Measurements from ENCODE around the gene CDK5RAP3. TPM values are rescaled to one million over a fixed set of nuclear protein-coding genes. Genes with fewer than 3 reads are reported as not detected.
"Not testable (repeated sequence)": the region's sequence is repeated elsewhere in the genome, so short reads cannot be mapped to it uniquely, and the experiment has no call there.

The CDK5RAP3 gene
- polyA plus RNA-seq, 1 donor from 2014 or later: 80.0 TPM

GRCh38 chr17:48012151-48012520 is 41.2 kb downstream of the CDK5RAP3 start:
- H3K9me3 Mint-ChIP-seq: no peaks in the 10 kb centered on the region
- H3K27me3 Mint-ChIP-seq: peaks cover 31% of the 10 kb centered on the region
- H3K36me3 Mint-ChIP-seq: no peaks in the 10 kb centered on the region
- H3K4me1 Mint-ChIP-seq: peaks cover 5 to 12% (median 10%) of the 10 kb centered on the region in 3 donors
- no peak overlapping the region for H3K27ac Mint-ChIP-seq
- peak overlapping the region; percentile 52 to 95 (median 76) for H3K4me3 Mint-ChIP-seq

DNA sequence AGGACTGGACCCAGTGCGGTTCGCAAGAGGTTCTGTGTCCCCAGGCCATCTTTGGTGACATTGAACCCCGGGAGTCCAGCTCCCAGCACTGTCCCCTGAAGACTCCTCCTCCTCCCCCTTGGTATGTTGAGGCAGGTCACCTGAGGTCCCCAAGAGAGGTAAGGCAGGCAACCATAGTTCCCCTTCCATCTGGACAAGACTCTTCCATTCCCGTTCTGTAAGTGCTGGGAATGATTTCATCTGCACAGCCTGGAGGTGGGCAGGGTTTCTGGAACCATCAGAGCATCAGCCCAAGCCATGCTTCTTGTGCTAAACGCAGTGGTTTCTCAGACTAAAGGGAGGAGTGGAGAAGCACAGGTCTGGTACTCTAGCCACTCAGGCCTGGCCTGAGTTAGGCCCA is 41.7 kb downstream of the CDK5RAP3 start:
- peaks cover 8 to 14% (median 14%) of the 10 kb centered on the region in 3 donors for H3K4me1 Mint-ChIP-seq
- H3K9me3 Mint-ChIP-seq: no peaks in the 10 kb centered on the region
- peak overlapping the region in 1 of 3 donors; percentile 51 for H3K27ac Mint-ChIP-seq
- H3K27me3 Mint-ChIP-seq: peaks cover 31% of the 10 kb centered on the region
- H3K36me3 Mint-ChIP-seq: no peaks in the 10 kb centered on the region
- peak overlapping the region in 2 of 4 donors; percentile 79 to 95 for H3K4me3 Mint-ChIP-seq

GRCh38 chr17:48013876-48014594 is 43.1 kb downstream of the CDK5RAP3 start:
- Mint-ChIP-seq H3K9me3 (no peaks in the 10 kb centered on the region), H3K27ac (no peak overlapping the region), H3K4me3 (peak overlapping the region in 1 of 4 donors; percentile 48), H3K27me3 (peaks cover 31% of the 10 kb centered on the region), H3K36me3 (no peaks in the 10 kb centered on the region), H3K4me1 (peaks cover 8 to 21% (median 15%) of the 10 kb centered on the region in 3 donors)

- Mint-ChIP-seq H3K36me3 (no peaks in the 10 kb centered on the region), H3K9me3 (no peaks in the 10 kb centered on the region), H3K4me1 (peaks cover 8 to 21% (median 15%) of the 10 kb centered on the region in 3 donors), H3K27ac (no peak overlapping the region), H3K4me3 (peak overlapping the region in 1 of 4 donors; percentile 14), H3K27me3 (peaks cover 28% of the 10 kb centered on the region)
Observed at GRCh38 chr17:48014595-48015111, 43.7 kb downstream of the CDK5RAP3 start.

DNA sequence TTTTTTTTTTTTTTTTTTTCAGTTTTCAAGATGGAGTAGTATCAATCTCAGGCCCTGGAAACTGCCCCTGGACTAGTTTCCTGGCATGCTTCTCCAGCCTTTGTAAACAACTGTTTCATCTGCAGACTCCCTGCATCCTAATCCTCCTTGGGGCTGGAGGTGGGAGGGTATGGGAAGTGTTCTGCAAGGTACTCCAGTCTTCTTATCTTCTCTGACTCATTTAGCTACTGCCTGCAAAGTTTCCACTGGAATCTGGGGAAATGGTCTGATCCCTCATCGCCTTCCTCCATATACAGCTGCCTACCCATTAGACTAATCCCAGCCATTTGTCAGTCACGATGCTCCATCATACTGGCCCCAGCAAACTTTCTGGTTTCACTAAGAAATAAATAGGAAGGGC is 45.2 kb downstream of the CDK5RAP3 start:
- peak overlapping the region in 1 of 4 donors; percentile 41 for H3K4me3 Mint-ChIP-seq
- no peaks in the 10 kb centered on the region for H3K36me3 Mint-ChIP-seq
- no peak overlapping the region for H3K27ac Mint-ChIP-seq
- no peaks in the 10 kb centered on the region for H3K9me3 Mint-ChIP-seq
- H3K4me1 Mint-ChIP-seq: peaks cover 8 to 21% (median 15%) of the 10 kb centered on the region in 3 donors
- H3K27me3 Mint-ChIP-seq: peaks cover 27% of the 10 kb centered on the region

GRCh38 chr17:48017817-48018158 is 46.9 kb downstream of the CDK5RAP3 start:
- not testable (repeated sequence) for H3K9me3 Mint-ChIP-seq, H3K36me3 Mint-ChIP-seq, H3K27ac Mint-ChIP-seq
- Mint-ChIP-seq H3K27me3 (peaks cover 22% of the 10 kb centered on the region), H3K4me1 (peaks cover 3 to 16% (median 7%) of the 10 kb centered on the region in 3 donors), H3K4me3 (peak overlapping the region in 1 of 4 donors; percentile 86)

DNA sequence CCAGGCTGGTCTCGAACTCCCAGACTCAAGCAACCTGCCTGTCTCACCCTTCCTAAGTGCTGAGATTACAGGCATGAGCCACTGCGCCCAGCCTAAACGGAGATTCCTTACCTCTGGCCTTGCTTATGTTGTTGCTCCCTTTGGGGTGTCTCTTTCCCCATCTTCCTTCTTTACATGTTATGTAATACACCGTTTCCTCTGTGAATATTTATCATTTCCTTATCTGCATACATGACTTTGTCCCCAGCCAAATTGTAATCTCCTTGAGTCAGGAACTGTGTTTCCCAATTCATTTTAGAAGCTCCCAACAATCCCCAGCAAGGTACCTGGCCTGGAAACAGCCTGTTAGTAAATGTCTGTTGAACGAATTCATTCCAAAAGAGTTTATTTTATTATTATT is 51.0 kb downstream of the CDK5RAP3 start:
- Mint-ChIP-seq H3K4me3 (peak overlapping the region in 1 of 4 donors; percentile 19), H3K36me3 (no peaks in the 10 kb centered on the region)

DNA sequence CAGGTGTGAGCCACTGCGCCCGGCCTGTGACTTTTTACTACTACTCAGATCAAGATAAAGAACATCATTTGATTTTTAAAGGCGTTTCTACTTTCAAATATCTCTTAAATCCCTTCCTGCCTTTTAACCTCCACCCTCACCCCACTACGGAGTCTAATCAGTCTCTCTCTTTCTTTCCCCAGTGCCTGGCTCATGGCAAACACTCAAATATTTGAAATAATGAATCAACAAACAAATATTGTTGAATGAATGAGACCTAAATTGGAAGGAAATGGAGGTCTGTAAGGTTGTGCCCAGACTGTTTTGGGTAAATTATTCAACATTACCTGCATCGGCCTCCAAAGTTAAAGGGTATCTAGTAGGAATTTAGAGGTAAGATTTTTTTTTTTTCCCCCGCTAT is 52.0 kb downstream of the CDK5RAP3 start:
- Mint-ChIP-seq H3K27ac (peak overlapping the region in 1 of 3 donors; percentile 73), H3K36me3 (no peaks in the 10 kb centered on the region), H3K27me3 (peaks cover 16% of the 10 kb centered on the region), H3K4me3 (peak overlapping the region in 2 of 4 donors; percentile 72 to 77), H3K4me1 (peaks cover 18 to 32% (median 19%) of the 10 kb centered on the region in 3 donors), H3K9me3 (no peaks in the 10 kb centered on the region)

More for the DNA sequence above, 51.0 kb downstream of the CDK5RAP3 start:
- Mint-ChIP-seq H3K27ac (peak overlapping the region in 1 of 3 donors; percentile 5), H3K4me1 (peaks cover 22 to 31% (median 24%) of the 10 kb centered on the region in 3 donors), H3K27me3 (peaks cover 16% of the 10 kb centered on the region), H3K9me3 (no peaks in the 10 kb centered on the region)

- H3K4me3 Mint-ChIP-seq: peak overlapping the region; percentile 72 to 92 (median 82)
- H3K4me1 Mint-ChIP-seq: peaks cover 16 to 32% (median 19%) of the 10 kb centered on the region in 3 donors
- H3K9me3 Mint-ChIP-seq: no peaks in the 10 kb centered on the region
- H3K36me3 Mint-ChIP-seq: no peaks in the 10 kb centered on the region
- peak overlapping the region in 2 of 3 donors; percentile 73 to 91 for H3K27ac Mint-ChIP-seq
- H3K27me3 Mint-ChIP-seq: peaks cover 16% of the 10 kb centered on the region
Observed at GRCh38 chr17:48023400-48024148, 52.7 kb downstream of the CDK5RAP3 start.

DNA sequence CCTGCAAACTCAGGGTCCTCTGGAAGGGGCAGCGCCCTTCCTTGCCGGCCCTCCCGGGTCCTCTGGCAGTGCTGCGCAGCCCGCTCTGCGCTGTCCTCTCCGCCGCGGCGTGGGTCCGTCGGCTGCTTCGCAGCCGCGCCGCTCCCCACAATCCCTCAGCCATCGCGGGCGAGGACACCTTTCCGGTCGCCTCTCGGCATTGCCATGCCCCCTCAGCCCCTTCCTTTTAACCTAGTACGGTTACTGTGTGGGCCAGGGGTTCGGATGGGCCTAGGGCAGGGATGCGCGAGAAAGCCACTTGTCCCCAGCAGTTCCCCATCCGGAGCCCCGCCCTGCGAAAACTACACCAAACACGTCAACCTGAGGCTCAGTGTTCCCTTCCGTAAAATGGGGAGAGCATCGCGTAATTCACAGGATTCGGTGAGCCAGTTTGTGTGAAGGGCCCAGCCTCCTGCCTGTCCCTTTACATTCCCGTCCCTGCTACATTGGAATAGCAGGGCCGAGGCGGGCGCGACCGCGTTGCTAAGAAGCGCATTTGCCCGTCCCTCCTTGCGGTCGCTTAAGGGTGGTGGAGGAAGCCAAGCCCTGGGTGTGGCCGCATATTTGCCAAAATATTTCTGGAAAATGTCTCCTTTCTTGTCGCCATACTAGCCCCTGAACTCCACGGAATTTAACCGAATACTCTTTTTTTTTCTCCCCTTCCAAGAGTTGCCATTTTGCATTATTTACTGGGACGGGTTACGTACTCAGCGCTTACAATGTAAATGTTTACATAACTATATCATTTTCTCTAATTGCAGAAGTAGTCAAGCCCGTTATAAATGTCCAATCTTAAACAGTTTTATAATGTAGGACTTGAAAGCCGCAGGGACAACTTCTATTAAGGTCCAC is 53.5 kb downstream of the CDK5RAP3 start:
- peak overlapping the region; percentile 91 to 96 (median 94) for H3K4me3 Mint-ChIP-seq
- peaks cover 13 to 32% (median 19%) of the 10 kb centered on the region in 3 donors for H3K4me1 Mint-ChIP-seq
- peak overlapping the region; percentile 76 to 90 (median 88) for H3K27ac Mint-ChIP-seq
- H3K27me3 Mint-ChIP-seq: peaks cover 21% of the 10 kb centered on the region
- no peaks in the 10 kb centered on the region for H3K36me3 Mint-ChIP-seq
- no peaks in the 10 kb centered on the region for H3K9me3 Mint-ChIP-seq

DNA sequence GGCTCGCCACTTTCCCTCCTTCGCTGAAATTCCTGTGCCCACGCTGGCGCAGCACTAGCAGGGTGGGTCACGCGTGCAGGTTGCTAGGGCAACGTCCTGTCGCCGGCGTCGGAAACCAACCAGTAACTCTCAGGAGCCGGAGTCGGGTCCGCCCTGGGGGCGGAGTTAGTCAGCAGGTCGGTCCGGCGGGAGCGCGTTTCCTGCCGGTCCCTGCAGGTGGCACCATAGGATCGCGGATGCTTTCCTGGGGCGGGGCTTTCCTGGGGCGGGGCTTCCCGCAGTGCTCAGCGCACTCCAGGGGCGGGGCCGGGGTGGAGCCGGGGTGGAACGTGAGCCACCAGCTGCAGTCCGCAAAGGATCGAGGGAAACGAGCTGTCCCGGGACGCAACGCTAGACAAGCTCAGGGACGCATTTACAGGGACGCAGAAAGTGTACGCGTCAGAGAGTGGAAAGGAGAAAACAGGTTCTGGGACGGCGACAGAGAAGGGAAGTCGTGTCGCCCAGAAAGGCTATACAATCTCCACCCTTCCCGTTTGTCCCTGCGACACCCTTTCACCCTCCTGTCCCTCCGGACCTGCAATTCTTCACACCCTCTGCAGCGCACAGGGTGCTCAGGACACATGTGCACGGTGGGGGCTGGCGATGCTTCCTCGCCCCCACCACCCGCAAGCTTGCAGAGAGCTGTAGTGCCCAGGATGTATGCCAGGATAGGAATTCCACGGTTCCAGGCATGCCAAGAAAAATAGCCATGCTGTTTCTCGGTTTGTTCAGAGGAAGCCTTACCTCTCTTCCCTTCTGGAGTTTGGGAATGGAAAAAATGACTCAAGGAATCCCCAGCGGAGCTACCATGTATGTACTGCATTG is 54.4 kb downstream of the CDK5RAP3 start:
- Mint-ChIP-seq H3K4me1 (peaks cover 13 to 32% (median 19%) of the 10 kb centered on the region in 3 donors), H3K4me3 (peak overlapping the region; percentile 91 to 96 (median 94)), H3K36me3 (no peaks in the 10 kb centered on the region), H3K27ac (peak overlapping the region; percentile 76 to 90 (median 88)), H3K9me3 (no peaks in the 10 kb centered on the region), H3K27me3 (peaks cover 20% of the 10 kb centered on the region)

GRCh38 chr17:48025904-48026501 is 55.1 kb downstream of the CDK5RAP3 start:
- peaks cover 13 to 32% (median 19%) of the 10 kb centered on the region in 3 donors for H3K4me1 Mint-ChIP-seq
- peak overlapping the region in 2 of 3 donors; percentile 33 to 83 for H3K27ac Mint-ChIP-seq
- H3K36me3 Mint-ChIP-seq: no peaks in the 10 kb centered on the region
- peaks cover 16% of the 10 kb centered on the region for H3K27me3 Mint-ChIP-seq
- H3K9me3 Mint-ChIP-seq: no peaks in the 10 kb centered on the region
- H3K4me3 Mint-ChIP-seq: peak overlapping the region; percentile 91 to 96 (median 94)
